Measurements from ENCODE around the gene WTIP.

- TF ChIP-seq POLR2AphosphoS5 (IDR thresholded peaks at IDR 0.05; ENCODE audit: insufficient read depth, low read depth, low read length) (no peak), CTCF (IDR thresholded peaks at IDR 0.05; ENCODE audit: extremely low read depth in 1 of 2, insufficient read depth in 1 of 2, low read depth in 1 of 2, low read length in 2 of 2) (no peak), POLR2A (IDR thresholded peaks at IDR 0.05; ENCODE audit: low read depth, low read length) (no peak), GATA2 (IDR thresholded peaks at IDR 0.05; ENCODE audit: insufficient read depth, insufficient read length, low read depth, low read length) (no peak), MYC (IDR thresholded peaks at IDR 0.05; ENCODE audit: low read depth, low read length) (no peak), EZH2 (IDR thresholded peaks at IDR 0.05; ENCODE audit: borderline replicate concordance, low read depth, low read length, severe bottlenecking) (no peak), JUN (IDR thresholded peaks at IDR 0.05; ENCODE audit: borderline replicate concordance, insufficient read depth, insufficient read length, low read depth) (no peak)
These were observed 33.4 kb upstream of the WTIP start for GRCh38 chr19:34448191-34448590.

All from endothelial cell of umbilical vein (primary cell).